Lower leg skin (tissue), 3 donors: ENCODE data around the gene CELF1.

Source experiments
- CTCF ChIP-seq, 3 donors: fragments of 450-650 bp; IDR thresholded peaks; one replicate each; pipeline ENCODE4 v1.5.1; 2016; ENCODE audit warnings: antibody characterized with exemption in 3 of 3, mild to moderate bottlenecking in 3 of 3, moderate library complexity in 2 of 3
- POLR2A ChIP-seq, 2 donors: fragments of 450-650 bp; IDR thresholded peaks; one replicate each; pipeline ENCODE4 v1.6.1; 2016 to 2017; ENCODE audit warnings: antibody characterized with exemption in 2 of 2, mild to moderate bottlenecking in 1 of 2, moderate library complexity in 1 of 2

GRCh38 chr11:47589118-47589517, 36.2 kb upstream of the CELF1 start:
- TF ChIP-seq CTCF (IDR thresholded peaks at IDR 0.05) (no peak), POLR2A (IDR thresholded peaks at IDR 0.05) (no peak)
